ENCODE measurements around the gene EPS8L2.

The EPS8L2 gene

GRCh38 chr11:699116-699508 lies 6.9 kb upstream of the EPS8L2 start:
- H3K27me3 ChIP-seq (ENCODE audit: insufficient read depth, poor library complexity, severe bottlenecking), result no peaks in the 10 kb centered on the region
- H3K27ac ChIP-seq (replicated peaks), result no peak overlapping the region
- no peak for DNase-seq (ENCODE audit: low read depth in 1 of 2, low spot score in 1 of 2)
- TF ChIP-seq, protein P1, sequence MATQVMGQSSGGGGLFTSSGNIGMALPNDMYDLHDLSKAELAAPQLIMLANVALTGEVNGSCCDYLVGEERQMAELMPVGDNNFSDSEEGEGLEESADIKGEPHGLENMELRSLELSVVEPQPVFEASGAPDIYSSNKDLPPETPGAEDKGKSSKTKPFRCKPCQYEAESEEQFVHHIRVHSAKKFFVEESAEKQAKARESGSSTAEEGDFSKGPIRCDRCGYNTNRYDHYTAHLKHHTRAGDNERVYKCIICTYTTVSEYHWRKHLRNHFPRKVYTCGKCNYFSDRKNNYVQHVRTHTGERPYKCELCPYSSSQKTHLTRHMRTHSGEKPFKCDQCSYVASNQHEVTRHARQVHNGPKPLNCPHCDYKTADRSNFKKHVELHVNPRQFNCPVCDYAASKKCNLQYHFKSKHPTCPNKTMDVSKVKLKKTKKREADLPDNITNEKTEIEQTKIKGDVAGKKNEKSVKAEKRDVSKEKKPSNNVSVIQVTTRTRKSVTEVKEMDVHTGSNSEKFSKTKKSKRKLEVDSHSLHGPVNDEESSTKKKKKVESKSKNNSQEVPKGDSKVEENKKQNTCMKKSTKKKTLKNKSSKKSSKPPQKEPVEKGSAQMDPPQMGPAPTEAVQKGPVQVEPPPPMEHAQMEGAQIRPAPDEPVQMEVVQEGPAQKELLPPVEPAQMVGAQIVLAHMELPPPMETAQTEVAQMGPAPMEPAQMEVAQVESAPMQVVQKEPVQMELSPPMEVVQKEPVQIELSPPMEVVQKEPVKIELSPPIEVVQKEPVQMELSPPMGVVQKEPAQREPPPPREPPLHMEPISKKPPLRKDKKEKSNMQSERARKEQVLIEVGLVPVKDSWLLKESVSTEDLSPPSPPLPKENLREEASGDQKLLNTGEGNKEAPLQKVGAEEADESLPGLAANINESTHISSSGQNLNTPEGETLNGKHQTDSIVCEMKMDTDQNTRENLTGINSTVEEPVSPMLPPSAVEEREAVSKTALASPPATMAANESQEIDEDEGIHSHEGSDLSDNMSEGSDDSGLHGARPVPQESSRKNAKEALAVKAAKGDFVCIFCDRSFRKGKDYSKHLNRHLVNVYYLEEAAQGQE (IDR thresholded peaks at IDR 0.05; ENCODE audit: insufficient replicate concordance, low read depth), result no peak
- TF ChIP-seq SPI1 (IDR thresholded peaks at IDR 0.05; ENCODE audit: borderline replicate concordance, low read depth) (no peak), POLR2AphosphoS5 (IDR thresholded peaks at IDR 0.05; ENCODE audit: low read depth) (no peak), GABPA (IDR thresholded peaks at IDR 0.05; ENCODE audit: low read depth) (no peak), CTCF (IDR thresholded peaks at IDR 0.05; ENCODE audit: insufficient read depth, low read length) (no peak)
- no peak overlapping the region for H3K4me3 ChIP-seq (replicated peaks; ENCODE audit: insufficient read depth, low read length)

- Histone ChIP-seq H3K4me3 (replicated peaks; ENCODE audit: insufficient read depth, low read length) (no peak overlapping the region), H3K27ac (replicated peaks) (no peak overlapping the region), H3K27me3 (ENCODE audit: insufficient read depth, poor library complexity, severe bottlenecking) (no peaks in the 10 kb centered on the region)
- TF ChIP-seq, protein P1 (IDR thresholded peaks at IDR 0.05; ENCODE audit: insufficient replicate concordance, low read depth), result no peak
- 0 out of 2 replicates have a peak, but pooled peaks have one; percentile 10 for TF ChIP-seq POLR2AphosphoS5 (IDR thresholded peaks at IDR 0.05; ENCODE audit: low read depth)
- no peak for DNase-seq (ENCODE audit: low read depth in 1 of 2, low spot score in 1 of 2)
Observed at GRCh38 chr11:699753-700152, 6.3 kb upstream of the EPS8L2 start.

- no peak for TF ChIP-seq POLR2AphosphoS5 (IDR thresholded peaks at IDR 0.05; ENCODE audit: low read depth)
- no peak for TF ChIP-seq GABPA (IDR thresholded peaks at IDR 0.05; ENCODE audit: low read depth)
- TF ChIP-seq SPI1 (IDR thresholded peaks at IDR 0.05; ENCODE audit: borderline replicate concordance, low read depth), result no peak
- no peak for TF ChIP-seq CTCF (IDR thresholded peaks at IDR 0.05; ENCODE audit: insufficient read depth, low read length)
- TF ChIP-seq, protein P1 (IDR thresholded peaks at IDR 0.05; ENCODE audit: insufficient replicate concordance, low read depth), result no peak
- Histone ChIP-seq H3K4me3 (replicated peaks; ENCODE audit: insufficient read depth, low read length) (no peak overlapping the region), H3K27me3 (ENCODE audit: insufficient read depth, poor library complexity, severe bottlenecking) (peaks cover 6% of the 10 kb centered on the region), H3K27ac (replicated peaks) (no peak overlapping the region)
- DNase-seq (ENCODE audit: low read depth in 1 of 2, low spot score in 1 of 2), result no peak
Observed at GRCh38 chr11:701741-702461, 4.1 kb upstream of the EPS8L2 start.

Data from HL-60 (cell line).